Liver (tissue), 9 donors: ENCODE data around the gene TECPR1. TPM values are rescaled to one million over a fixed set of nuclear protein-coding genes. Genes with fewer than 3 reads are reported as not detected.

Source experiments
- DNase-seq: peaks from one replicate; pipeline ENCODE4 v3.0.0-alpha.2; 2017; ENCODE audit warnings: low spot score
- H3K27ac ChIP-seq, 2 donors: one replicate each; pipeline ENCODE4 v1.7.0; 2013; ENCODE audit warnings: inconsistent platforms in 2 of 2, low read length in 2 of 2, control low read depth in 1 of 2, low read depth in 1 of 2, mild to moderate bottlenecking in 1 of 2
- H3K27me3 ChIP-seq, 4 donors: one replicate each; pipeline versions ENCODE4 v1.6.1 to v1.7.0; 2013; ENCODE audit warnings: low read length in 3 of 4, inconsistent platforms in 1 of 4, mild to moderate bottlenecking in 1 of 4, moderate library complexity in 1 of 4; ENCODE audit not compliant: control insufficient read depth in 4 of 4, insufficient read depth in 4 of 4
- H3K36me3 ChIP-seq, 4 donors: one replicate each; pipeline versions ENCODE4 v1.6.1 to v1.7.0; 2013; ENCODE audit warnings: low read length in 3 of 4, mild to moderate bottlenecking in 3 of 4, low read depth in 1 of 4, moderate library complexity in 1 of 4; ENCODE audit not compliant: control insufficient read depth in 4 of 4, insufficient read depth in 3 of 4
- H3K4me1 ChIP-seq, 4 donors: one replicate each; pipeline versions ENCODE4 v1.6.1 to v1.7.0; 2013; ENCODE audit warnings: low read length in 3 of 4, mild to moderate bottlenecking in 3 of 4, moderate library complexity in 1 of 4; ENCODE audit not compliant: control insufficient read depth in 4 of 4, insufficient read depth in 4 of 4
- H3K4me3 ChIP-seq, 3 donors: one replicate each; pipeline versions ENCODE4 v1.6.1 to v1.7.0; 2013; ENCODE audit warnings: low read length in 3 of 3, control low read depth in 1 of 3, low read depth in 1 of 3, mild to moderate bottlenecking in 1 of 3
- H3K9ac ChIP-seq, 2 donors: one replicate each; pipeline ENCODE4 v1.7.0; 2013; ENCODE audit warnings: low read length in 2 of 2, mild to moderate bottlenecking in 2 of 2, moderate library complexity in 2 of 2, control low read depth in 1 of 2, low read depth in 1 of 2
- H3K9me3 ChIP-seq, 4 donors: one replicate each; pipeline versions ENCODE4 v1.6.1 to v1.7.0; 2013; ENCODE audit warnings: low read length in 3 of 4; ENCODE audit not compliant: control insufficient read depth in 4 of 4
- ATF3 ChIP-seq: IDR thresholded peaks from 2 replicates; pipeline ENCODE4 v1.6.1; 2016; ENCODE audit warnings: antibody characterized with exemption
- CTCF ChIP-seq: fragments of 150-350 bp; IDR thresholded peaks from 2 replicates; pipeline ENCODE4 v1.5.1; 2017; ENCODE audit warnings: improper control_type of control experiment, low read depth, low read length; ENCODE audit not compliant: missing input control
- FOXA2 ChIP-seq: IDR thresholded peaks from 2 replicates; pipeline ENCODE4 v1.6.1; 2016; ENCODE audit warnings: antibody characterized with exemption
- HNF4A ChIP-seq, 2 donors: conservative IDR thresholded peaks; 2 replicates each; pipeline ENCODE4 v1.6.1; 2016; ENCODE audit warnings: antibody characterized with exemption in 2 of 2, mild to moderate bottlenecking in 2 of 2
- HNF4G ChIP-seq: IDR thresholded peaks from 2 replicates; pipeline ENCODE4 v1.6.1; 2016; ENCODE audit warnings: antibody characterized with exemption
- JUND ChIP-seq, 2 donors: IDR thresholded peaks; 2 replicates each; pipeline ENCODE4 v1.6.1; 2016; ENCODE audit warnings: antibody characterized with exemption in 2 of 2
- MAX ChIP-seq: IDR thresholded peaks from 2 replicates; pipeline ENCODE4 v1.6.1; 2016; ENCODE audit warnings: antibody characterized with exemption
- NR2F2 ChIP-seq: IDR thresholded peaks from 2 replicates; pipeline ENCODE4 v1.6.1; 2016; ENCODE audit warnings: antibody characterized with exemption
- RAD21 ChIP-seq, 2 donors: IDR thresholded peaks; 2 replicates each; pipeline ENCODE4 v1.6.1; 2016; ENCODE audit warnings: antibody characterized with exemption in 2 of 2, mild to moderate bottlenecking in 2 of 2
- REST ChIP-seq: IDR thresholded peaks from 2 replicates; pipeline ENCODE4 v1.6.1; 2016; ENCODE audit warnings: antibody characterized with exemption, mild to moderate bottlenecking
- RXRA ChIP-seq, 2 donors: IDR thresholded peaks; 2 replicates each; pipeline ENCODE4 v1.6.1; 2017 to 2018; ENCODE audit warnings: antibody characterized with exemption in 2 of 2, mild to moderate bottlenecking in 1 of 2
- TAF1 ChIP-seq: conservative IDR thresholded peaks from 2 replicates; pipeline ENCODE4 v1.6.1; 2016; ENCODE audit warnings: antibody characterized with exemption, mild to moderate bottlenecking
- YY1 ChIP-seq: IDR thresholded peaks from 2 replicates; pipeline ENCODE4 v1.6.1; 2016; ENCODE audit warnings: antibody characterized with exemption, mild to moderate bottlenecking
- ZBTB33 ChIP-seq: IDR thresholded peaks from 2 replicates; pipeline ENCODE4 v1.6.1; 2016; ENCODE audit warnings: antibody characterized with exemption
- WGBS: extraction: QIAGEN DNeasy Blood & Tissue Kit; methylation state at CpG from one replicate; pipeline ENCODE4 v1.1.7; 2013; 5-methylcytosine and 5-hydroxymethylcytosine counted together
- polyA plus RNA-seq, 2 donors: library from polyadenylated mRNA; stranded (reverse) in 1 of 2; unstranded in 1 of 2; fragments of 200-250 nt in 1 of 2; fragments of >200 nt in 1 of 2; fragmentation: Nextera tagmentation in 1 of 2; extraction: Ambion mirVana in 1 of 2; gene quantifications; one replicate each; pipeline versions ENCODE4 v1.2.1 to v1.2.3, GENCODE V29; 2013 to 2015
- total RNA-seq, 2 donors: library from RNA; depleted of rRNA; stranded (reverse); fragments of >200 nt; gene quantifications; one replicate each; pipeline ENCODE4 v1.2.3, GENCODE V29; 2014
- donor health status: healthy.
- donor health status: healthy.
- donor health status: healthy.
- donor health status: healthy.
- donor health status: healthy.

The TECPR1 gene
- total and polyA plus RNA-seq, 4 donors: 3.3 to 16.3 (median 7.8) TPM

GRCh38 chr7:98170966-98171365 lies 81.1 kb downstream of the TECPR1 start:
- TF ChIP-seq HNF4G (no peak), REST (no peak), RAD21 (IDR thresholded peaks at IDR 0.05) (no peak), NR2F2 (no peak), JUND (IDR thresholded peaks at IDR 0.05) (no peak), ATF3 (no peak), YY1 (no peak), HNF4A (conservative IDR thresholded peaks at IDR 0.05) (no peak), FOXA2 (no peak), TAF1 (no peak), MAX (no peak), RXRA (IDR thresholded peaks at IDR 0.05) (no peak), ZBTB33 (no peak)
- Histone ChIP-seq H3K4me1 (peaks cover 0 to 22% (median 8%) of the 10 kb centered on the region in 4 donors), H3K4me3 (no peak overlapping the region), H3K9ac (no peak overlapping the region), H3K9me3 (no peaks in the 10 kb centered on the region), H3K27ac (no peak overlapping the region), H3K36me3 (peaks cover 0 to 4% (median 2%) of the 10 kb centered on the region in 4 donors), H3K27me3 (no peaks in the 10 kb centered on the region)
- WGBS: 94% methylated on average over 8 of the region's 8 CpGs
- DNase-seq: no peak

GRCh38 chr7:98168904-98169621 lies 83.0 kb downstream of the TECPR1 start:
- Histone ChIP-seq H3K27ac (no peak overlapping the region), H3K4me3 (no peak overlapping the region), H3K36me3 (no peaks in the 10 kb centered on the region), H3K9me3 (no peaks in the 10 kb centered on the region), H3K4me1 (peaks cover 0 to 24% (median 14%) of the 10 kb centered on the region in 4 donors), H3K27me3 (no peaks in the 10 kb centered on the region), H3K9ac (no peak overlapping the region)
- no peak for DNase-seq
- TF ChIP-seq CTCF: no peak
- TF ChIP-seq HNF4G: no peak
- WGBS: 95% methylated on average over 5 of the region's 5 CpGs
